ENCODE measurements around the gene BCL11B. TPM values are rescaled to one million over a fixed set of nuclear protein-coding genes. Genes with fewer than 3 reads are reported as not detected.

Gene BCL11B
- total RNA-seq, 1 donor from 2014 or later, result 2.3 TPM

DNA sequence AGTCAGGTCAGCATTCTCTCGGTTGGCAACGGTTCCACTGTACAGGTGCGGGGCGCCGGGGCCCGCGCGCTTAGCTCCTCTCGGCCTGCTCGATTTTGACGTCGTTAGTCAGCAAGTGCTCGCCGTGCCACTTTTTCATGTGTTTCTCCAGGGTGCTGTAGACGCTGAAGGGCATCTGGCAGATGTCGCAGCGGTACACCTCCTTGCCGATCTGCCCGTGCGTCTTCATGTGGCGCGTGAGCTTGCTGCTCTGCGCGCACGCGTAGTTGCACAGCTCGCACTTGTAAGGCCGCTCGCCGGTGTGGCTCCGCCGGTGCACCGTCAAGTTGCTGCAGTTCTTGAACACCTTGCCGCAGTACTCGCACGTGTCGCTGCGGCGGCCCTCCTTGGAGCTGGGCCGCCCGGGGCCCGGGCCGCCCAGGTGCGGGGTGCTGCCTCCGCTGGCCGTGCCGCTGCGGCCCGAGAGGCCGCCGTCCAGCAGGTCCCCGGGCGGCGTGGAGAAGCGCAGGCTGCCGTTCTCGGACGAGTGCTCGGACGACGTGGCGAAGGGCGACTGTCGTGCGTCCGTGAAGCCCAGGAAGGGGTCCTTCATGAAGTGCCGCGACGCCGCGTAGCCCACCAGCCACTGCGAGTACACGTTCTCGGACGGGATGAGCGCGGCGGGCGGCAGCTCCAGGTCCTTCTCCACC, 97.8 kb downstream of the BCL11B start:
- no peak overlapping the region for H3K27ac Mint-ChIP-seq
- no peaks in the 10 kb centered on the region for H3K27me3 Mint-ChIP-seq
- no peak overlapping the region for H3K4me3 Mint-ChIP-seq (ENCODE audit: low read depth)
- no peak for DNase-seq (ENCODE audit: low spot score, unreplicated experiment)
- peaks cover 8% of the 10 kb centered on the region for H3K36me3 Mint-ChIP-seq (ENCODE audit: insufficient read depth)
- TF ChIP-seq, protein P1, sequence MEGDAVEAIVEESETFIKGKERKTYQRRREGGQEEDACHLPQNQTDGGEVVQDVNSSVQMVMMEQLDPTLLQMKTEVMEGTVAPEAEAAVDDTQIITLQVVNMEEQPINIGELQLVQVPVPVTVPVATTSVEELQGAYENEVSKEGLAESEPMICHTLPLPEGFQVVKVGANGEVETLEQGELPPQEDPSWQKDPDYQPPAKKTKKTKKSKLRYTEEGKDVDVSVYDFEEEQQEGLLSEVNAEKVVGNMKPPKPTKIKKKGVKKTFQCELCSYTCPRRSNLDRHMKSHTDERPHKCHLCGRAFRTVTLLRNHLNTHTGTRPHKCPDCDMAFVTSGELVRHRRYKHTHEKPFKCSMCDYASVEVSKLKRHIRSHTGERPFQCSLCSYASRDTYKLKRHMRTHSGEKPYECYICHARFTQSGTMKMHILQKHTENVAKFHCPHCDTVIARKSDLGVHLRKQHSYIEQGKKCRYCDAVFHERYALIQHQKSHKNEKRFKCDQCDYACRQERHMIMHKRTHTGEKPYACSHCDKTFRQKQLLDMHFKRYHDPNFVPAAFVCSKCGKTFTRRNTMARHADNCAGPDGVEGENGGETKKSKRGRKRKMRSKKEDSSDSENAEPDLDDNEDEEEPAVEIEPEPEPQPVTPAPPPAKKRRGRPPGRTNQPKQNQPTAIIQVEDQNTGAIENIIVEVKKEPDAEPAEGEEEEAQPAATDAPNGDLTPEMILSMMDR (IDR thresholded peaks at IDR 0.05; ENCODE audit: unreplicated experiment), result no peak
- no peaks in the 10 kb centered on the region for H3K9me3 Mint-ChIP-seq (ENCODE audit: low read depth)
- H3K4me1 Mint-ChIP-seq (ENCODE audit: low read depth), result peaks cover 2% of the 10 kb centered on the region

DNA sequence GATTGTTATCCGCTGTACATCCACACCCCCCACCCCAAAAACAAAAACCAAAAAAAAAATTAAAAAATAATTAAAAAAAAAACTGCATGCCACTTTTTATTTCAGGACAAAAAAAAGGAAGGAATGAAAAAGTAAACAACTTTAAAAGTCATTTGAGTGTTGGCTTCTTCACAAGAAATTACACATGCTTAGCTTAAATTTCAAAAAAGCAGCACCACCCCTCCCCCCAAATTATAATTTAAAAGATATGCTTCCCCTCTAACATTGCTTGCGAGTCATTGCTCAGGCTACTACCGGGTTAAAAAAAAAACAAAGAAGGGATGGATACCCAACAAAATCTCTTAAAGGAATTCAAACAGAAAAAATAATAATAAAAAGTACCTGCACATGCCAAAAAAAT, 98.5 kb downstream of the BCL11B start:
- H3K27me3 Mint-ChIP-seq, result peaks cover 3% of the 10 kb centered on the region

DNA sequence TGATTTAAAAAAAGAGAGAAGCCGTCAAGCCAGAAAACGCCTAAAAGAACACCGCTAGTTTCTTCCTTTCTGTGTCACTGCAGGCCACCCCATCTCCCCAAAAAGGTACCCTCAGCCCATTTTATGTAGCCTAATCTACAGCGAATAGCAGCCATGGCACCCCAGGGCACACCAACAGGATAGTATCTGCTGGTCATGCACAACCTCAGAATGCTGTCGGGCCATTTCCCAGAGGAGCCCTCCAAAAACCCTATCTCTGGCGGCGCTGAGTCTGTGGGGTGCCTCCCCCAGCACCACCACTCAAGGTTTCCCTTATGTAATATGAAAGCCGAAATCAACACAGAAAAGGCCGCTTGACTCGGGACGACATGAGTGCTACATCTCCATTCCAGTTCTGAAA, 98.9 kb downstream of the BCL11B start:
- Mint-ChIP-seq H3K4me3 (ENCODE audit: low read depth) (no peak overlapping the region), H3K4me1 (ENCODE audit: low read depth) (no peaks in the 10 kb centered on the region), H3K27me3 (peaks cover 6% of the 10 kb centered on the region), H3K9me3 (ENCODE audit: low read depth) (no peaks in the 10 kb centered on the region), H3K27ac (no peak overlapping the region), H3K36me3 (ENCODE audit: insufficient read depth) (peaks cover 6% of the 10 kb centered on the region)
- DNase-seq (ENCODE audit: low spot score, unreplicated experiment), result no peak
- TF ChIP-seq, protein P1 (IDR thresholded peaks at IDR 0.05; ENCODE audit: unreplicated experiment), result no peak

More for the DNA sequence above, 98.5 kb downstream of the BCL11B start:
- peaks cover 6% of the 10 kb centered on the region for H3K36me3 Mint-ChIP-seq (ENCODE audit: insufficient read depth)
- TF ChIP-seq, protein P1 (IDR thresholded peaks at IDR 0.05; ENCODE audit: unreplicated experiment), result no peak
- no peak overlapping the region for H3K4me3 Mint-ChIP-seq (ENCODE audit: low read depth)
- DNase-seq (ENCODE audit: low spot score, unreplicated experiment), result no peak
- H3K9me3 Mint-ChIP-seq (ENCODE audit: low read depth), result no peaks in the 10 kb centered on the region
- no peak overlapping the region for H3K27ac Mint-ChIP-seq
- no peaks in the 10 kb centered on the region for H3K4me1 Mint-ChIP-seq (ENCODE audit: low read depth)

- H3K4me1 Mint-ChIP-seq (ENCODE audit: low read depth), result no peaks in the 10 kb centered on the region
Measured at GRCh38 chr14:99171396-99171795, 100.6 kb downstream of the BCL11B start.

GRCh38 chr14:99169776-99170356, 102.1 kb downstream of the BCL11B start:
- DNase-seq (ENCODE audit: low spot score, unreplicated experiment), result no peak
- H3K27ac Mint-ChIP-seq, result no peak overlapping the region
- peaks cover 3% of the 10 kb centered on the region for H3K36me3 Mint-ChIP-seq (ENCODE audit: insufficient read depth)
- no peaks in the 10 kb centered on the region for H3K9me3 Mint-ChIP-seq (ENCODE audit: low read depth)
- H3K4me3 Mint-ChIP-seq (ENCODE audit: low read depth), result no peak overlapping the region
- TF ChIP-seq, protein P1 (IDR thresholded peaks at IDR 0.05; ENCODE audit: unreplicated experiment), result no peak
- H3K4me1 Mint-ChIP-seq (ENCODE audit: low read depth), result no peaks in the 10 kb centered on the region
- H3K27me3 Mint-ChIP-seq, result peaks cover 14% of the 10 kb centered on the region

More at GRCh38 chr14:99171396-99171795, 100.6 kb downstream of the BCL11B start:
- TF ChIP-seq, protein P1 (IDR thresholded peaks at IDR 0.05; ENCODE audit: unreplicated experiment), result no peak
- Mint-ChIP-seq H3K9me3 (ENCODE audit: low read depth) (no peaks in the 10 kb centered on the region), H3K4me3 (ENCODE audit: low read depth) (no peak overlapping the region), H3K27me3 (peaks cover 13% of the 10 kb centered on the region), H3K27ac (no peak overlapping the region), H3K36me3 (ENCODE audit: insufficient read depth) (peaks cover 6% of the 10 kb centered on the region)
- DNase-seq (ENCODE audit: low spot score, unreplicated experiment), result no peak
